Jurkat, Clone E6-1 (cell line): ENCODE data around the gene PRXL2C. TPM values are rescaled to one million over a fixed set of nuclear protein-coding genes. Genes with fewer than 3 reads are reported as not detected.
"Not testable (repeated sequence)": the region's sequence is repeated elsewhere in the genome, so short reads cannot be mapped to it uniquely, and the experiment has no call there.

Source experiments
- DNase-seq: peaks from one replicate; pipeline ENCODE4 v3.0.0-alpha.2; 2011; ENCODE audit warnings: low read depth, low spot score
- H3K4me3 ChIP-seq: 2 replicates; pipeline ENCODE4 v1.5.1; 2011; ENCODE audit warnings: mild to moderate bottlenecking, low read length, control low read depth, moderate library complexity
- polyA plus RNA-seq: library from polyadenylated mRNA; unstranded; fragments of >200 nt; gene quantifications from one replicate; pipeline ENCODE4 v1.2.1, GENCODE V29; 2012; ENCODE audit warnings: missing spikeins; ENCODE audit not compliant: insufficient read length, insufficient read depth

The PRXL2C gene
- polyA plus RNA-seq, result 6.2 TPM

GRCh38 chr9:96655198-96655851, at the start of gene PRXL2C:
Gene PRXL2C (minus strand): TSS chr9:96655317. CDS start chr9:96655281, 36 bp downstream.
- peak within 1 kb of the TSS; percentile 62 for H3K4me3 ChIP-seq
- DNase-seq, result peak; percentile 14

- H3K4me3 ChIP-seq, DNase-seq: not testable (repeated sequence)
Measured at GRCh38 chr9:96700721-96701375, 45.7 kb upstream of the PRXL2C start.

- no peak overlapping the region for H3K4me3 ChIP-seq
- DNase-seq, result no peak
Measured at GRCh38 chr9:96691326-96691725, 36.2 kb upstream of the PRXL2C start.

- no peak for DNase-seq
- H3K4me3 ChIP-seq, result no peak overlapping the region
Measured at GRCh38 chr9:96688745-96689464, 33.8 kb upstream of the PRXL2C start.

DNA sequence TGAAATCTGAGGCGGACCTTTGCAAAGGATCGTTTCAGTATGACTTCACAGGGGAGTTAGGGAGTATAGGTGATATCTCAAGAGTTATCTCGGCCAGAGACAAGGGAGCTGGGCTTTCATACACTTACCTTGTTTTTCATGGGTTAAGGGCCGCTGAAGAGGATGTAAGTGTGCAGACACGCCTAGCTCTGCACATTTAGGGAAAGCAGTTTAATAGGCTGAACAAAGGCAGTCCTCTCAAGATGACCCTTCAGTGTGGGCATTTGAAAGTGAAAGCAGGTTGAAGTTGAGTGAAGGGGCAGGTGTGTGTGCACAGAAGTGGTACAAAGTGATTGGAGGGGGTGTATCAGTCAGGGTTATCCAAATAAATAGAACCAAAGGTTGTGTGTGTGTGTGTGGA, 33.1 kb upstream of the PRXL2C start:
- no peak overlapping the region for H3K4me3 ChIP-seq
- no peak for DNase-seq

GRCh38 chr9:96686638-96687335, 31.7 kb upstream of the PRXL2C start:
- DNase-seq, result no peak
- H3K4me3 ChIP-seq, result no peak overlapping the region

DNA sequence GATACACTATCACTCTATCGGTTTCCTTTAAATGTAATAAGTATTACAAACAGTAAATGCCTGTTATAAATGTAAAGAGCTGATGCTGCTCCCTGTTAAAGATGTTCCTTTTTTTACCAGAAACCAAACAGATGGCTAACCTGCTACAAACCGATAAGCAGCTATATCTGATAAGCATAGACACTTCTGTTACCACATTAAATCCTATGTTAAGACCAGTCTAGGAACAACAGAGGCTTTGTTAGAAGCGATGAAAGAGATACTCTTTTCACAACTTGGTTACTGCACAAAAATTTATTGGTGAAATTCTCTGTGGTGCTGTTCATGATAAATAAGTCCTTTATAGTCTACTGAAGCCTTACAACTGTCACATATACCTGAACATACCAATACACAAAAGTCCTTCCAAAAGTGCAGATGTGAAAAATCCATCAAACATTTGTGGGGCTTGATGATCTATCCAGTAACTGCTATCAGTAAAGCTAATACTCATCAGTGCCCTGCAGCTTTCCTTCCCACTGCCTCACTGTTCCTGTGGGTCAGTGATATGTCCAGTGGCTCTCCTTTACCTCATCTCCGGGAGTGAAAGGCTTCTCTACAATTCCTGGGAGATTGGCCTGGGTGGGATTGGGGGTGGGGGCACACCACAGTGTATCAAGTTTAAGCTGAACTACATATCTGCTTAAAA, 25.8 kb upstream of the PRXL2C start:
- peak overlapping the region; percentile 27 for H3K4me3 ChIP-seq
- peak; percentile 91 for DNase-seq

- DNase-seq, result no peak
- H3K4me3 ChIP-seq, result no peak overlapping the region
Measured at GRCh38 chr9:96674906-96675538, 19.9 kb upstream of the PRXL2C start.

- H3K4me3 ChIP-seq, DNase-seq: not testable (repeated sequence)
Measured at GRCh38 chr9:96673786-96674185, 18.7 kb upstream of the PRXL2C start.

- no peak overlapping the region for H3K4me3 ChIP-seq
- no peak for DNase-seq
Measured at GRCh38 chr9:96668868-96669534, 13.9 kb upstream of the PRXL2C start.

DNA sequence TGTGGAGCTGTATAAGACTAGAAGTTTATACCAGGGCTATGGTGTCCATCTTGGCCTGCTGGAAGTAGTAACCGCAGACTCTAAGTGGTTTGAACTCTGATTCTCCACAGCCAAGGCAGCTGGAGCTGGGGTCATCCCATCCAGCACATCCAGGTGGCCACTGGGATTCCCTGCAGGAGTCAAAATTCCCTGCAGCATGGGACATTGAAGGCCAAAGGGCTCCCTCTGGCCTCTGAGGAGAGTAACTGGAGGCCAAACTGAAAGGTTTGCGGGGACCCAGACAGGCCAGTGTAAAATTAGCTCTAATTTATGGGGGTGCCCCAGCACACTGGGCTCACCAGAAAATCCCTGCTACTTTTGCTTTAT, 12.2 kb upstream of the PRXL2C start:
- H3K4me3 ChIP-seq, result no peak overlapping the region
- no peak for DNase-seq

- peak; percentile 45 for DNase-seq
- not testable (repeated sequence) for H3K4me3 ChIP-seq
Measured at GRCh38 chr9:96666653-96667362, 11.7 kb upstream of the PRXL2C start.

GRCh38 chr9:96665789-96666188, 10.7 kb upstream of the PRXL2C start:
- H3K4me3 ChIP-seq, result no peak overlapping the region

GRCh38 chr9:96663506-96664120, 8.5 kb upstream of the PRXL2C start:
- no peak overlapping the region for H3K4me3 ChIP-seq
- no peak for DNase-seq

More at GRCh38 chr9:96665789-96666188, 10.7 kb upstream of the PRXL2C start:
- DNase-seq, result no peak

- no peak overlapping the region for H3K4me3 ChIP-seq
- no peak for DNase-seq
Measured at GRCh38 chr9:96661711-96662110, 6.6 kb upstream of the PRXL2C start.

GRCh38 chr9:96660692-96661248, 5.7 kb upstream of the PRXL2C start:
- no peak for DNase-seq
- no peak overlapping the region for H3K4me3 ChIP-seq
